ENCODE data around the gene BSND.

BSND gene

GRCh38 chr1:54996869-54997710, 1.6 kb upstream of the BSND start:
- no peak overlapping the region for H3K4me3 ChIP-seq (ENCODE audit: low read length)
- DNase-seq (ENCODE audit: low read depth): no peak
- TF ChIP-seq CTCF (conservative IDR thresholded peaks at IDR 0.05; ENCODE audit: low read length): no peak

- H3K4me3 ChIP-seq (ENCODE audit: low read length): no peak overlapping the region
- no peak for DNase-seq (ENCODE audit: low read depth)
- no peak for TF ChIP-seq CTCF (conservative IDR thresholded peaks at IDR 0.05; ENCODE audit: low read length)
Observed at GRCh38 chr1:54997711-54997986, 1.1 kb upstream of the BSND start.

GRCh38 chr1:54998100-54998499, 633 bp upstream of the BSND start:
- TF ChIP-seq CTCF (conservative IDR thresholded peaks at IDR 0.05; ENCODE audit: low read length): no peak
- no peak overlapping the region for H3K4me3 ChIP-seq (ENCODE audit: low read length)
- DNase-seq (ENCODE audit: low read depth): no peak

GRCh38 chr1:55000110-55001085, 1.7 kb downstream of the BSND start:
- no peak for DNase-seq (ENCODE audit: low read depth)
- no peak overlapping the region for H3K4me3 ChIP-seq (ENCODE audit: low read length)
- TF ChIP-seq CTCF (conservative IDR thresholded peaks at IDR 0.05; ENCODE audit: low read length): no peak

GRCh38 chr1:55001311-55001710, 2.6 kb downstream of the BSND start:
- H3K4me3 ChIP-seq (ENCODE audit: low read length): no peak overlapping the region
- no peak for DNase-seq (ENCODE audit: low read depth)
- TF ChIP-seq CTCF (conservative IDR thresholded peaks at IDR 0.05; ENCODE audit: low read length): no peak

- H3K4me3 ChIP-seq (ENCODE audit: low read length): no peak overlapping the region
- no peak for TF ChIP-seq CTCF (conservative IDR thresholded peaks at IDR 0.05; ENCODE audit: low read length)
- no peak for DNase-seq (ENCODE audit: low read depth)
Observed at GRCh38 chr1:55002686-55003085, 4.0 kb downstream of the BSND start.

Measured in AG10803 (cell line).